ENCODE measurements around the gene CASP8. TPM values are rescaled to one million over a fixed set of nuclear protein-coding genes. Genes with fewer than 3 reads are reported as not detected.
"Not testable (repeated sequence)": the region's sequence is repeated elsewhere in the genome, so short reads cannot be mapped to it uniquely, and the experiment has no call there.

Gene CASP8
- total and polyA plus RNA-seq, 2 donors = 41.1 to 49.4 TPM

GRCh38 chr2:201298462-201299052 lies 38.2 kb downstream of the CASP8 start:
- Histone ChIP-seq H3K4me3 (ENCODE audit: low read length in 2 of 2) (no peak overlapping the region), H3K9me3 (ENCODE audit: control insufficient read depth in 2 of 2, insufficient read depth in 1 of 2, low read length in 1 of 2) (peaks cover 0 to 10% of the 10 kb centered on the region in 2 donors), H3K27ac (ENCODE audit: low read depth in 1 of 2, low read length in 1 of 2) (peak overlapping the region in 1 of 2 donors; percentile 5), H3K36me3 (ENCODE audit: control insufficient read depth in 2 of 2, insufficient read depth in 2 of 2, low read length in 1 of 2) (no peaks in the 10 kb centered on the region), H3K4me1 (ENCODE audit: control insufficient read depth in 2 of 2, insufficient read depth in 2 of 2, low read length in 2 of 2) (peaks cover 12 to 20% of the 10 kb centered on the region in 2 donors), H3K27me3 (ENCODE audit: control insufficient read depth in 2 of 2, insufficient read depth in 1 of 2, low read length in 1 of 2) (no peaks in the 10 kb centered on the region)
- WGBS = 72% methylated on average over 3 of the region's 3 CpGs
- DNase-seq (ENCODE audit: low read depth in 6 of 9, low spot score in 9 of 9) = peak in 4 of 9 donors; percentile 13 to 52 (median 14)

GRCh38 chr2:201299929-201300328 lies 39.6 kb downstream of the CASP8 start:
- H3K9me3 ChIP-seq (ENCODE audit: control insufficient read depth in 2 of 2, insufficient read depth in 1 of 2, low read length in 1 of 2); H3K27ac ChIP-seq (ENCODE audit: low read depth in 1 of 2, low read length in 1 of 2); DNase-seq (ENCODE audit: low read depth in 6 of 9, low spot score in 9 of 9); H3K36me3 ChIP-seq (ENCODE audit: control insufficient read depth in 2 of 2, insufficient read depth in 2 of 2, low read length in 1 of 2); H3K4me3 ChIP-seq (ENCODE audit: low read length in 2 of 2); H3K27me3 ChIP-seq (ENCODE audit: control insufficient read depth in 2 of 2, insufficient read depth in 1 of 2, low read length in 1 of 2): not testable (repeated sequence)
- H3K4me1 ChIP-seq (ENCODE audit: control insufficient read depth in 2 of 2, insufficient read depth in 2 of 2, low read length in 2 of 2) = peaks cover 12 to 20% of the 10 kb centered on the region in 2 donors
- WGBS = over 99% methylated on average over 11 of the region's 11 CpGs

GRCh38 chr2:201307876-201308275 lies 47.5 kb downstream of the CASP8 start:
- WGBS = 98% methylated on average over 3 of the region's 3 CpGs
- no peak for DNase-seq (ENCODE audit: low read depth in 6 of 9, low spot score in 9 of 9)

DNA sequence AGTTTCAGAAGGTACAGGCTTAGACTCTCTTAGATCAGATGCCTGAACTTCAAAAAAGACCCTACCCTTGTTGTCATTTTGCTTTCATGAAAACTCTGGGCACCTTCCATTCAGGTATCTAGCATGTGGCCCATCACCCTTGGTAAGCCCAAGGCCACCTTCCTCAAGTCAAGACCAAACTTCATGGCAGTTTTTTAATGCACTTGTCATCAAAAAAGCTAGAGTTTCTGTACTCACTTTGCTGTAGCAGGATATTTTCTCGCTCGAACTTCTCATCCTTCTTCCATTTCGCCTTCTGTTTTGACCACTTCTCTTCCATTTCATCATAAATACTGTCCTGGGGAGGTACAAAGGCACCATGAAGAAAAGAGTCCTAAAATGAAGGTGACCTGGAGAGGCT lies 48.6 kb downstream of the CASP8 start:
- Histone ChIP-seq H3K9me3 (ENCODE audit: control insufficient read depth in 2 of 2, insufficient read depth in 1 of 2, low read length in 1 of 2) (no peaks in the 10 kb centered on the region), H3K4me3 (ENCODE audit: low read length in 2 of 2) (no peak overlapping the region), H3K27me3 (ENCODE audit: control insufficient read depth in 2 of 2, insufficient read depth in 1 of 2, low read length in 1 of 2) (no peaks in the 10 kb centered on the region), H3K4me1 (ENCODE audit: control insufficient read depth in 2 of 2, insufficient read depth in 2 of 2, low read length in 2 of 2) (no peaks in the 10 kb centered on the region), H3K27ac (ENCODE audit: low read depth in 1 of 2, low read length in 1 of 2) (no peak overlapping the region), H3K36me3 (ENCODE audit: control insufficient read depth in 2 of 2, insufficient read depth in 2 of 2, low read length in 1 of 2) (no peaks in the 10 kb centered on the region)
- DNase-seq (ENCODE audit: low read depth in 6 of 9, low spot score in 9 of 9) = no peak
- WGBS = over 99% methylated on average over 3 of the region's 3 CpGs

More at GRCh38 chr2:201307876-201308275, 47.5 kb downstream of the CASP8 start:
- no peak overlapping the region for H3K4me3 ChIP-seq (ENCODE audit: low read length in 2 of 2)
- no peak overlapping the region for H3K27ac ChIP-seq (ENCODE audit: low read depth in 1 of 2, low read length in 1 of 2)
- no peaks in the 10 kb centered on the region for H3K36me3 ChIP-seq (ENCODE audit: control insufficient read depth in 2 of 2, insufficient read depth in 2 of 2, low read length in 1 of 2)
- no peaks in the 10 kb centered on the region for H3K9me3 ChIP-seq (ENCODE audit: control insufficient read depth in 2 of 2, insufficient read depth in 1 of 2, low read length in 1 of 2)
- H3K4me1 ChIP-seq (ENCODE audit: control insufficient read depth in 2 of 2, insufficient read depth in 2 of 2, low read length in 2 of 2) = no peaks in the 10 kb centered on the region
- no peaks in the 10 kb centered on the region for H3K27me3 ChIP-seq (ENCODE audit: control insufficient read depth in 2 of 2, insufficient read depth in 1 of 2, low read length in 1 of 2)

GRCh38 chr2:201313362-201313761 lies 53.0 kb downstream of the CASP8 start:
- no peaks in the 10 kb centered on the region for H3K36me3 ChIP-seq (ENCODE audit: control insufficient read depth in 2 of 2, insufficient read depth in 2 of 2, low read length in 1 of 2)
- no peak overlapping the region for H3K4me3 ChIP-seq (ENCODE audit: low read length in 2 of 2)
- 76% methylated on average over 5 of the region's 5 CpGs for WGBS
- H3K27me3 ChIP-seq (ENCODE audit: control insufficient read depth in 2 of 2, insufficient read depth in 1 of 2, low read length in 1 of 2) = no peaks in the 10 kb centered on the region
- DNase-seq (ENCODE audit: low read depth in 6 of 9, low spot score in 9 of 9) = no peak
- no peak overlapping the region for H3K27ac ChIP-seq (ENCODE audit: low read depth in 1 of 2, low read length in 1 of 2)
- no peaks in the 10 kb centered on the region for H3K9me3 ChIP-seq (ENCODE audit: control insufficient read depth in 2 of 2, insufficient read depth in 1 of 2, low read length in 1 of 2)
- no peaks in the 10 kb centered on the region for H3K4me1 ChIP-seq (ENCODE audit: control insufficient read depth in 2 of 2, insufficient read depth in 2 of 2, low read length in 2 of 2)

GRCh38 chr2:201319511-201319910 lies 59.2 kb downstream of the CASP8 start:
- WGBS = 50% methylated on average over 2 of the region's 2 CpGs
- no peaks in the 10 kb centered on the region for H3K36me3 ChIP-seq (ENCODE audit: control insufficient read depth in 2 of 2, insufficient read depth in 2 of 2, low read length in 1 of 2)
- no peaks in the 10 kb centered on the region for H3K4me1 ChIP-seq (ENCODE audit: control insufficient read depth in 2 of 2, insufficient read depth in 2 of 2, low read length in 2 of 2)
- peaks cover 0 to 15% of the 10 kb centered on the region in 2 donors for H3K9me3 ChIP-seq (ENCODE audit: control insufficient read depth in 2 of 2, insufficient read depth in 1 of 2, low read length in 1 of 2)
- H3K27me3 ChIP-seq (ENCODE audit: control insufficient read depth in 2 of 2, insufficient read depth in 1 of 2, low read length in 1 of 2) = no peaks in the 10 kb centered on the region
- H3K4me3 ChIP-seq (ENCODE audit: low read length in 2 of 2) = no peak overlapping the region
- DNase-seq (ENCODE audit: low read depth in 6 of 9, low spot score in 9 of 9) = no peak
- no peak overlapping the region for H3K27ac ChIP-seq (ENCODE audit: low read depth in 1 of 2, low read length in 1 of 2)

- Histone ChIP-seq H3K4me3 (ENCODE audit: low read length in 2 of 2) (no peak overlapping the region), H3K36me3 (ENCODE audit: control insufficient read depth in 2 of 2, insufficient read depth in 2 of 2, low read length in 1 of 2) (no peaks in the 10 kb centered on the region), H3K27ac (ENCODE audit: low read depth in 1 of 2, low read length in 1 of 2) (no peak overlapping the region), H3K9me3 (ENCODE audit: control insufficient read depth in 2 of 2, insufficient read depth in 1 of 2, low read length in 1 of 2) (peaks cover 0 to 19% of the 10 kb centered on the region in 2 donors), H3K27me3 (ENCODE audit: control insufficient read depth in 2 of 2, insufficient read depth in 1 of 2, low read length in 1 of 2) (no peaks in the 10 kb centered on the region), H3K4me1 (ENCODE audit: control insufficient read depth in 2 of 2, insufficient read depth in 2 of 2, low read length in 2 of 2) (no peaks in the 10 kb centered on the region)
- 97% methylated on average over 4 of the region's 4 CpGs for WGBS
- DNase-seq (ENCODE audit: low read depth in 6 of 9, low spot score in 9 of 9) = no peak
Observed at GRCh38 chr2:201320257-201320656, 59.9 kb downstream of the CASP8 start.

DNA sequence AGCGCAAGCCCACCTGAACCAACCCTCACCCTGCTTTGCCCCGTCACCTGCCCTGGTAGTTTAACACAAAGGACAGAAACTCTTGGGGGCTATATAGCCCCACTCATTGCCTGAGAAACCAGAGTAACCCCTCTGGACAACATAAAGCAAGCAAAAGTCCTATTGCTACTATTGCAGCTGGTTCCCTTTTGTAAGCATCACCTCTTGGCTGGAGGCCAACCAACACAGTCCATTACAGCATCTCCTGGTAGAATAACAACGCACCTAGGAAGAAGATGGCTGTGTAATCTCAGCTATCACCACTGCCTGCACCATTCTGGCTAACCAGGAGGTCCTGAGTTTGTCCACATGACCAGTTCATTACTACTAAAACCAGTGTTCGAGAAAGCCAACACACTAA lies 60.4 kb downstream of the CASP8 start:
- Histone ChIP-seq H3K9me3 (ENCODE audit: control insufficient read depth in 2 of 2, insufficient read depth in 1 of 2, low read length in 1 of 2) (peaks cover 0 to 19% of the 10 kb centered on the region in 2 donors), H3K27ac (ENCODE audit: low read depth in 1 of 2, low read length in 1 of 2) (no peak overlapping the region), H3K27me3 (ENCODE audit: control insufficient read depth in 2 of 2, insufficient read depth in 1 of 2, low read length in 1 of 2) (no peaks in the 10 kb centered on the region), H3K36me3 (ENCODE audit: control insufficient read depth in 2 of 2, insufficient read depth in 2 of 2, low read length in 1 of 2) (no peaks in the 10 kb centered on the region), H3K4me3 (ENCODE audit: low read length in 2 of 2) (no peak overlapping the region), H3K4me1 (ENCODE audit: control insufficient read depth in 2 of 2, insufficient read depth in 2 of 2, low read length in 2 of 2) (no peaks in the 10 kb centered on the region)
- WGBS = 97% methylated on average over 4 of the region's 4 CpGs
- no peak for DNase-seq (ENCODE audit: low read depth in 6 of 9, low spot score in 9 of 9)

- Histone ChIP-seq H3K4me3 (ENCODE audit: low read length in 2 of 2) (no peak overlapping the region), H3K36me3 (ENCODE audit: control insufficient read depth in 2 of 2, insufficient read depth in 2 of 2, low read length in 1 of 2) (no peaks in the 10 kb centered on the region), H3K27me3 (ENCODE audit: control insufficient read depth in 2 of 2, insufficient read depth in 1 of 2, low read length in 1 of 2) (no peaks in the 10 kb centered on the region), H3K9me3 (ENCODE audit: control insufficient read depth in 2 of 2, insufficient read depth in 1 of 2, low read length in 1 of 2) (peaks cover 0 to 19% of the 10 kb centered on the region in 2 donors), H3K4me1 (ENCODE audit: control insufficient read depth in 2 of 2, insufficient read depth in 2 of 2, low read length in 2 of 2) (no peaks in the 10 kb centered on the region), H3K27ac (ENCODE audit: low read depth in 1 of 2, low read length in 1 of 2) (no peak overlapping the region)
- DNase-seq (ENCODE audit: low read depth in 6 of 9, low spot score in 9 of 9) = no peak
Observed at GRCh38 chr2:201322772-201323171, 62.4 kb downstream of the CASP8 start.
